ENCODE data around the gene PPP1R18. TPM values are rescaled to one million over a fixed set of nuclear protein-coding genes. Genes with fewer than 3 reads are reported as not detected.
"Not testable (repeated sequence)": the region's sequence is repeated elsewhere in the genome, so short reads cannot be mapped to it uniquely, and the experiment has no call there.

The PPP1R18 gene
- total RNA-seq, 1 experiment from 2014 or later = 13.2 TPM

DNA sequence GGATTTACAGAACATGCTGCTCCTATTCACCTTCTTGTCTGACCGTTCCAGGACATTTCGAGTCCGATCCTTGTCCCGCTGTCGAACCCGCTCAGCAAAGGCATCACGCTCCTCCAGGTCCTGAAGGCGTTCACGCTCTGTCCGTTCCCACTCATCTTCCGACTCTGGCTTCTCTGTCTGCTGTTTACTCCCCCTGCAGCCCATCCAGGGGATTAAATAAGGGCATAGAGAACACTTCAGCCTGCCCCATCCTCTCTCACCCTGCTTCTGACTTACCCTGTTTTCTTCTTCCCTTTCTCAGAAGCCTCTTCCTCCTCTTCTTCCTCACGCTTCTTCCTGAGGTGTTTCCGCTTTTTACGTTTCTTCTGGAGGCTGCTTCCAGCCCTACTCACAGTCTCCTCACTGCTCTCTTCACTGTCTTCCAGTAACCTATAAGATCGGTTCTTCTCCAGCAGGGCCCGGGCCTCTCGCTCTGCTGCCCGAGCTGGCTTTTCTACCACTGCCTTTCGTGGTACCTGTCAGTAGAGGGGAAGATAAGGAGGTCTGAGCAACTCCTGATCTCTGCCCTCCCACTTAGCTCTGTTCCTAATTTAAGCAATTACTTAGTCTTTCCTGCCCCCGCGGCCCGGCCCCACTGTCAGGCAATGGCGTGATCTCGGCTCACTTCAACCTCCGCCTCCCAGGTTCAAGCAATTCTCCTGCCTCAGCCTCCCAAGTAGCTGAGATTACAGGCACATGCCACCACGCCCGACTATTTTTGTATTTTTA is 15.5 kb downstream of the PPP1R18 start:
- DNase-seq (ENCODE audit: low spot score) = no peak

- DNase-seq (ENCODE audit: low spot score) = not testable (repeated sequence)
These were observed 20.1 kb downstream of the PPP1R18 start for GRCh38 chr6:30666300-30666699.

- DNase-seq (ENCODE audit: low spot score) = no peak
These were observed 21.3 kb downstream of the PPP1R18 start for GRCh38 chr6:30664994-30665767.

- not testable (repeated sequence) for DNase-seq (ENCODE audit: low spot score)
These were observed 28.5 kb downstream of the PPP1R18 start for GRCh38 chr6:30657922-30658321.

- no peak for DNase-seq (ENCODE audit: low spot score)
These were observed 29.0 kb downstream of the PPP1R18 start for GRCh38 chr6:30657454-30657853.

DNA sequence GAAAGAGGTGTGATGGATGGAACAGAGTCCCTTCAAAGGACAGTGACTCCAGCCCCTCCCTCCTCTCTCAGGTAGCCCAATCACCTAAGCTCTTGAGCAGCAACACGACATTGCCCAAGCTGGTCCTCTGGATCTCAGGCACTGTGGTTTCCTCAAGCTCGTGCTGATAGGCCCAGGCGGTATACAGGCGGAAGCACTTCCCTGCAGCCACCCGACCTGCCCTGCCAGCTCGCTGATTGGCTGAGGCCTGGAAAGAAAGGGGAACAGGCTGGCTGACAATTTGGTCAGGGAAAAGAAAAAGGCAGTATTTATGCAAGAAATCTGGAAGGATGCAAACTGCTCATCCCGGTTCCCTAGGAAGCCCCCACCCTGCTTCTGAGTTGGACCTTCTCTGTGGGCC is 29.9 kb downstream of the PPP1R18 start:
- DNase-seq (ENCODE audit: low spot score) = no peak

DNA sequence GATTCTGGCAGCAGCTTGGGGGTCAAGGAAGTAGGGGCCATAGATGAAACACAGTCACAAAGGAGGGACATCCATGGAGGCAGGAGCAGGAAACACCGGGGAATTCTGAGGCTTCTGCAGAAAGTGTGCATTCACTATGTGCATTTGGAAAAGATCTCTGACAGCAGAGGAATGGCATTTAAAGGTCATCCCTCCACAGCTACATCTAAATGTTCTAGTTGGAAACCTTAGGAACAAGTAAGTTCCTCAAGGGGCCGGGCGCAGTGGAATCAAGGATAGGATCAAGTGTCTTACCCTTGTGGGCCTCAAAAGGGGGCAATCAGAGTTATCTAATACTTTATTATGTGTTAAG is 30.7 kb downstream of the PPP1R18 start:
- no peak for DNase-seq (ENCODE audit: low spot score)

DNA sequence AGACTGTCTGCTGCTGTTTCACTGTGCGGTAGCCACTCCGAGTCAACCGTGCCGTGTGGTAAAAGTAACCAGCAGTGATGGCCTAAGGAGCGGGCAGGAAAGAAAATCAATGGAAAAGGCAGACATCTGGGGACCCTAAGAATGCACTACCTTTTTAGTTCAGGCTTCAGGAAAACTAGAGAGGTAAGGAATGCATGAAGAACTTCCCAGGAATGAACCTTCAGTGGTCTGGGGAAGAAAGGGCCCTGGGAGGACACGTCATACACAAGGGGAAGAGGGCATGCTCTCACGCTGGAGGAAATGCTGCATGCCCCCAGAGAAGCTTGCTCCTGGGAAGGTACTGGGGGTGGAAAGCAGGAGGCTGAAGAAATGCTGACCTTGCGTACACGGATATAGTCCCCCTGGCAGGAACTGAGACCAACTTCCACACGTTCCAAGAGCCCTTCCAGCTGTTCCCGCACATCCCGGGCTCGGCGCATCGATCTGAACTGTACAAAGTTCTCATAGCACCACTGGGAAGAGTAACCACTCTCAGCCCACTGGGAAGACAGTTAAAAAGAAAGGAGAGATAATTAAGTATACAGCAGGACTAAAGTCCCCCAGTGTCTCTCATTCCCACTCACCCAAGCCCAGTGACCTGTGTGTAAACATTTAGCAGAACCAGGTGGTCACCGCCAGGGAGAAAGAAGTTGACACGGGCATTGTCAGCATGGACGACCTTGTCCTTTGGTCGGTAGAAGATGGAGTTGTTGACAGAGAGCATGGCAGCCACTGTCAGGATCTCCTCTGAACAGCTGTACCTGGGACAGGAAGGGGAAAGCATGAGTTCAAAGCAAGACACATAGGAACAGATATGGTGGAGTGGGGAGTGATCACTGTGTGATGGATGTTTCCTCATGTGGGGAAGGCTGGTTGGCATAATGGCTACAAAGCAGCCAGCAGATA is 31.4 kb downstream of the PPP1R18 start:
- no peak for DNase-seq (ENCODE audit: low spot score)

DNA sequence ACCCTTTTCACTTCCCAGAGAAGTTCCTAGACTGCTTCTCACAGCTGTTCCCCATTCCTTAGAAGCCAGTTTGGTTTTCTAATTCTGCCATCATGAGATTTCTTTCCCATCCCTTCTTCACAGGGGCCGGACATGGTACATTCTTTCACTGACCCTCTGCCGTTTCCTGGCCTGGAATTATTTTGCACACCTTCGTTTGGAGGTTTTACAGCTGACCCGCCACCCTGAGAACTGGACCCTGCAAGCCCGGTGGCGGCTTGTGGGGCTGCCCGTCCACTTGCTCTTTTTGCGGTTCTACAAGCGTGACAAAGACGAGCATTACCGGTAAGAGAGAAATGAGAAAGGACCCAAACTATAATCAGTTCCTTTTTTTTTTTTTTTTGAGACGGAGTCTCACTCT is 35.3 kb downstream of the PPP1R18 start:
- DNase-seq (ENCODE audit: low spot score) = no peak

DNA sequence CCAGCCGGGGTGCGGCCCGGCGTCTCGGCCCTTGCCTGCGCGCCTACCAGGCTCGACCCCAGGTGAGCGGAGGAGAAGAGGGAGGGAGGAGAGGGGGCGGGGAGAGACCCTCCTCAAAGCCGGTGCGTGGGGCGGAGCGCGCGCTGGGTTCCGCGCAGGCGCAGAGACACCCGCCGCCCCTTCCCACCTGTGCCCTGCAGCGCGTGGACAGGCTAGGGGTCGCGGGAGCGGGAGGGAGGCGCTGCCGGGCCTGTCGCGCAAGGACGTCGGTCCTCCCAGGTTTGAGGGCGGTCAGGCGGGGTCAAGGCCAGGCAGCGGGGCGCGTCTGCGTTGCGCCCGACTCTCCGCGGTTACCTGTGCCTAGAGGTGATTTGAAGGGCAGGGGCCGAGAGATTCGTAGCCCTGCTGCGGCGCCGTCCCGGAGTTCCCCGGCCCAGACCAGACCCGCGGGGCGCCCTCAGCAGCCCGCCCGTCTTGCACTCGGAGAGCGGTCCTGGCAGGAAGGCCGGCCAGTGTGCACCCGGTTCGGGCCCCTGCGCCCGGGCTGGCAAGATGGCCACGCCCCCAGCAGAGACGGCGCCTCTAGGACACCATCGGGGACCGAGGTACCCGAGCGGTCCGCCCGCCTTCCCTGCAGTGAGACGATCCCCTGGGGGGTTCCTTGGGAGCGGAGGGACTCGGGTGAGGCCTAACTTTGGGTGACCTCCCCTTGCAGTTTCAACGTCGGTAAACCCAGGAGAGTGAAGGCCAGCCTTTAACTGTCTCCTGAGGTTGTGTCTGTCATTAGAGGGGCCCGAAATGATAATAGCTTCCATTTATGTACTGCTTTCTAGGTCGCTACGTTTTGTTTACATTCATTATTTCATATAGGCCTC is 39.0 kb downstream of the PPP1R18 start:
- DNase-seq (ENCODE audit: low spot score) = peak; percentile 68

DNA sequence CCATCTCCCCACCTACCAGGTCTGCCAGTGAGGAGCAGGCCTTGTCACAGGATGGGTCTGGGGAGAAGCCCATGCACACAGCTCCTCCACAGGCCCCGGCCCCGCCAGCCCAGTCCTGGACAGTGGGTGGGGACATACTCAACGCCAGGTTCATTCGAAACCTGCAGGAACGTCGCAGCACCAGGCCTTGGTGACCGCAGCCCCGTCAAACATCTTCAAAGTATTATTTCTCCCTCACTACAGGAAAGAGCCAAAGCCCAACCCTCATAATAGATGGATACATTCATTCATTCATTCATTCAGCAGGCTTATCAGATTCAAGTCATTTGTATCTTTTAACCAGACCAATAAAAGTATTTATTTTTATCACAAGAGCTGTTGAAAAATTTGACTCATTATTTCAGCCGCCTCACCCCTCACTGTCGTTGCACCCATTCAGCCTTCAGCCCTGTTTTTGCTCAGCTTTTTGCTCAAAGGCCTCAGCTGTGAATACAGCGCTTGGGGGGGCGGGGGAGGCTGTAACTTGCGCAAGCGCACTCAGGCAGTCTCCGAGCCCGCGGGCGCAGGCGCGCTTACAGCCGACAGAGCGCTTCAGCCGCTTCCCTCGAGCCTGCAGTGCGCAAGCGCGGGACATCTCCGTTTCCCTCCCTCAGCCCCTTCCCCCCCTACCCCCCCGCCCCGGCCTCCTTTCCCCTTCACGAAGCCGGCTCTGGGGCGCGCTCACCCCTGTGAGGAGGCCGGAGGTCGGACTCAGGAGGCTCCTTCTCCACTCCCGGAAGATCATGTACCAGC is 39.8 kb downstream of the PPP1R18 start, which contains the start of gene C6orf136:
Gene C6orf136 (plus strand): TSS at position 684 of the 792 bp plus-strand sequence. CDS start 99 bp downstream, at position 783.
- peak; percentile 91 for DNase-seq (ENCODE audit: low spot score)

DNA sequence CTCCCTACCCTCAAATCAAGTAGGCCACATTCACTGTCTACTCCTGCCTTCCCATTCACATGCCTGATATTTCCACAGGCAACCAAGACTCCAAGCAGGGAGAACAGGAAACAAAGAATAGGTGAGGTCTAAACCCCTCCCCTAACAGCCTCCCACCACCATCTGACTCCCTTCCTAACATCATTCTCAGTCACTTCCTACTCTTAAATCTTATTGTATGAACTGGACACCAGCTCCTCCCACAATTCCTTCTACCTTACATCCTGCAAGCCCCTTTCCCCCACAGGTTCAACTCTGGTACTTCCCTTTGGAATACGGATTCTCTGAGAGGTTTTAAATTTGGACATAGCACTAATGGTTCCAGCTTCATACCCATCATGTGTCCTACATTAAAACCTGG is 40.5 kb downstream of the PPP1R18 start:
- DNase-seq (ENCODE audit: low spot score) = no peak

GRCh38 chr6:30644769-30645168 is 41.7 kb downstream of the PPP1R18 start:
- no peak for DNase-seq (ENCODE audit: low spot score)

- no peak for DNase-seq (ENCODE audit: low spot score)
These were observed 42.8 kb downstream of the PPP1R18 start for GRCh38 chr6:30643656-30644055.

- no peak for DNase-seq (ENCODE audit: low spot score)
These were observed 45.4 kb downstream of the PPP1R18 start for GRCh38 chr6:30641048-30641447.

DNA sequence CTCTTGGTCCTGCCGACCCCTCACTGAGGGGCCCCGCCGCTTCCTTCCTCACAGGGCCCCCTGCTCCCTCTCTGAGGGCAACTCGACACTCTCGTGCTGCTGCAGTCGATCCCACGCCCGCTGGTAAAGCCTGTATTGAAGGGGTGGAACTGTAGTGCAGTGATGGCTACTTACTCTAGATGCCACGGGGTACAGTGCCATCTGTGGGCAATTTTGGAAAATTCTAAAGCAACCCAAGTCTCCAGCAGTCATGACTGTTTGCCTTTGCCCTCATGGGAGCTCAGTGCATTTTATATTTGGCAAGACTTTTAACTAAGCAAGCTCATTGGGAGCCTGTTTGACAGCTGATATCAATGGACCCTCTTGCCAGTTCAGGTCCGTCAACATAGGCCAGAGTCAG is 46.0 kb downstream of the PPP1R18 start:
- no peak for DNase-seq (ENCODE audit: low spot score)

DNA sequence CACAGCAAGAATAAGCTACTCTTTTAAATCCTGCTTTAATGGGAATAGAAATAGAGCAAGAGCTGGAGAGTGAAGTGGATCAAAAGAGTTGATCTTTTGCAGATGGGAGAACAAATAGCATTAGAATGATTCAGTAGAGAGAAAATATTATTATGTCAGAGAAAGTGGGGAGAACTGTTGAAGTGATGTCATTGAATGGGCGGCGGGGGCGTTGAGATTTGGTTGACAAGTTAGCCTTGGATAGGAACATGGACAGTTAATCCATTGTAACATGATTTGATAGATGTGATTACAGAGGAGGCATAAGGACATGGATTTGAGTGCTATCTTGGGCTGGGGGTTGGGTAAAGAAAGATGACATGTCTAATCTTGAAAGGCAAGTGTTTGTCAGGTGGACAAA is 50.6 kb downstream of the PPP1R18 start:
- no peak for DNase-seq (ENCODE audit: low spot score)

GRCh38 chr6:30626484-30627366 is 59.7 kb downstream of the PPP1R18 start, which contains the start of gene ATAT1:
Gene ATAT1, plus strand, starts transcription at chr6:30626874.
- DNase-seq (ENCODE audit: low spot score) = peak; percentile 92

Data from HT-29 (cell line).